OCI-LY3 (cell line): ENCODE results near the gene D2HGDH.
"Not testable (repeated sequence)": the region's sequence is repeated elsewhere in the genome, so short reads cannot be mapped to it uniquely, and the experiment has no call there.

ENCODE experiments used
- H2AFZ ChIP-seq: fragments of 200-600, 300-600 bp; shearing (Covaris generic); 2 replicates; pipeline ENCODE4 v1.6.0; 2014; ENCODE audit warnings: antibody characterized with exemption, low read depth, low read length
- H3K27ac ChIP-seq: fragments of 200-600, 300-600 bp; sonication (generic); 2 replicates; pipeline ENCODE4 v1.5.1; 2014; ENCODE audit warnings: mild to moderate bottlenecking, low read length, moderate library complexity, mixed read lengths
- H3K27me3 ChIP-seq: fragments of 200-600, 300-600 bp; sonication (generic); 2 replicates; pipeline ENCODE4 v1.6.1; 2014; ENCODE audit warnings: low read depth, low read length, mixed read lengths
- H3K36me3 ChIP-seq: fragments of 200-600, 300-600 bp; sonication (generic); replicated peaks from 2 replicates; pipeline ENCODE3; 2014; ENCODE audit warnings: low read depth, low read length, mixed read lengths
- H3K4me1 ChIP-seq: fragments of 300-600, 200-600 bp; sonication (generic); 2 replicates; pipeline ENCODE4 v1.6.1; 2014; ENCODE audit warnings: low read length, mixed read lengths
- H3K4me2 ChIP-seq: fragments of 200-600, 300-600 bp; sonication (generic); 2 replicates; pipeline ENCODE4 v1.6.1; 2014; ENCODE audit warnings: low read length, mixed read lengths
- H3K4me3 ChIP-seq: fragments of 300-600, 200-600 bp; sonication (generic); 2 replicates; pipeline ENCODE4 v1.5.1; 2014; ENCODE audit warnings: antibody characterized with exemption, mild to moderate bottlenecking, low read length, moderate library complexity
- H3K79me2 ChIP-seq: fragments of 300-600, 200-600 bp; shearing (Covaris generic); 2 replicates; pipeline ENCODE4 v1.6.1; 2014; ENCODE audit warnings: mild to moderate bottlenecking, low read length, mixed read lengths
- H3K9ac ChIP-seq: fragments of 300-600, 200-600 bp; shearing (Covaris generic); 2 replicates; pipeline ENCODE4 v1.6.0; 2014; ENCODE audit warnings: mild to moderate bottlenecking, low read length, moderate library complexity
- H3K9me3 ChIP-seq: fragments of 200-600, 300-600 bp; shearing (Covaris generic); 2 replicates; pipeline ENCODE4 v1.6.1; 2014; ENCODE audit warnings: low read length, mixed read lengths; ENCODE audit not compliant: insufficient read depth
- H4K20me1 ChIP-seq: fragments of 200-600, 300-600 bp; sonication (generic); 2 replicates; pipeline ENCODE4 v1.6.1; 2016; ENCODE audit warnings: low read length, mixed read lengths; ENCODE audit not compliant: insufficient read depth
- EZH2phosphoT487 ChIP-seq: fragments of 200-600 bp; shearing (Covaris generic); IDR thresholded peaks from 2 replicates; pipeline ENCODE4 v1.6.1; 2018; ENCODE audit warnings: antibody characterized with exemption, mixed run types, low read depth
- TF ChIP-seq, protein P1 (sequence below): fragments of 200-600, 300-600 bp; sonication (generic); IDR thresholded peaks from 2 replicates; pipeline ENCODE4 v1.5.1; 2014; ENCODE audit warnings: antibody characterized with exemption, low read length, low read depth

The D2HGDH gene

DNA sequence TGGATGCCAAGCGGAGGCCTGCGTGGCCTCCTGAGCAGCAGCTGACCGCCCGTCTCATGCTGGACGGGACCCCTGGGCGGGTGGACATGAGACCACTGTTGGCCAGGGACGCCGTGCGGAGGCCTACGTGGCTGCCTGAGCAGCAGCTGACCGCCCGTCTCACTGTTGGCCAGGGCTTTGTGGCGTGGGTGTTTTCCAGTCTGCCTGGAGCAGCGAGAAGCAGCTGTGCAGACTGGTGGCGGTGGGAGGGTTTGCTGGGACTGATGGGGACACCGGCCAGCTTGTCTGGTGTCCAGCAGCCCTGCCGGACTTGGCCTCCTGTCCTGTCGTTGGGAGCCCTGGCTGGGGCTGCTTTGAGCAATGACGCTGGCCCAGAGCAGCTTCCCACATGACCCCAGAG, 5.8 kb upstream of the D2HGDH start:
- Histone ChIP-seq H4K20me1 (no peaks in the 10 kb centered on the region), H3K36me3 (peaks cover 15% of the 10 kb centered on the region), H3K4me1 (peaks cover 54% of the 10 kb centered on the region), H3K4me2 (no peak overlapping the region), H3K79me2 (no peaks in the 10 kb centered on the region), H3K9ac (no peak overlapping the region), H3K27me3 (no peaks in the 10 kb centered on the region), H3K4me3 (no peak overlapping the region), H2AFZ (no peak overlapping the region), H3K27ac (peak overlapping the region; percentile 85; the same call in 1 of the 2 replicates), H3K9me3 (no peaks in the 10 kb centered on the region)
- TF ChIP-seq EZH2phosphoT487 = no peak
- TF ChIP-seq, protein P1, sequence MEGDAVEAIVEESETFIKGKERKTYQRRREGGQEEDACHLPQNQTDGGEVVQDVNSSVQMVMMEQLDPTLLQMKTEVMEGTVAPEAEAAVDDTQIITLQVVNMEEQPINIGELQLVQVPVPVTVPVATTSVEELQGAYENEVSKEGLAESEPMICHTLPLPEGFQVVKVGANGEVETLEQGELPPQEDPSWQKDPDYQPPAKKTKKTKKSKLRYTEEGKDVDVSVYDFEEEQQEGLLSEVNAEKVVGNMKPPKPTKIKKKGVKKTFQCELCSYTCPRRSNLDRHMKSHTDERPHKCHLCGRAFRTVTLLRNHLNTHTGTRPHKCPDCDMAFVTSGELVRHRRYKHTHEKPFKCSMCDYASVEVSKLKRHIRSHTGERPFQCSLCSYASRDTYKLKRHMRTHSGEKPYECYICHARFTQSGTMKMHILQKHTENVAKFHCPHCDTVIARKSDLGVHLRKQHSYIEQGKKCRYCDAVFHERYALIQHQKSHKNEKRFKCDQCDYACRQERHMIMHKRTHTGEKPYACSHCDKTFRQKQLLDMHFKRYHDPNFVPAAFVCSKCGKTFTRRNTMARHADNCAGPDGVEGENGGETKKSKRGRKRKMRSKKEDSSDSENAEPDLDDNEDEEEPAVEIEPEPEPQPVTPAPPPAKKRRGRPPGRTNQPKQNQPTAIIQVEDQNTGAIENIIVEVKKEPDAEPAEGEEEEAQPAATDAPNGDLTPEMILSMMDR = no peak

DNA sequence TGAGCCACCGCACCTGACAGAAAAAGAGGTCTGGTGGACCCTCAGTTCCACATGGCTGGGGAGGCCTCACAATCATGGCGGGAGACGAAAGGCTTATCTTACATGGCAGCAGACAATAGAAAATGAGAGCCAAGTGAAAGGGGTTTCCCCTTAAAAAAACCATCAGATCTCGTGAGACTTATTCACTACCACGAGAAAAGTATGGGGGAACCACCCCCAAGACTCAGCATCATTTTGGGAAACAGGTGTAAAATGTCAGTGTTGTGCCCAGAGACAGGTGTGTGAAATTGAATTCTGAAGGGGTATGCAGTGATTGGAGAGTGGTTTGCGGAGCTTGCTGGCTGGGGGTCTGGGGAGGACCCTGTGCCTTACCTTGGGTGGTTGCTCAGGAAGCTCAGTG, 4.6 kb upstream of the D2HGDH start:
- Histone ChIP-seq H4K20me1 (no peaks in the 10 kb centered on the region), H3K4me2 (peak overlapping the region; percentile 88), H3K9me3 (no peaks in the 10 kb centered on the region), H3K36me3 (peaks cover 13% of the 10 kb centered on the region), H3K79me2 (peaks cover 2% of the 10 kb centered on the region; the same call in 1 of the 2 replicates), H3K4me1 (peaks cover 56% of the 10 kb centered on the region), H2AFZ (no peak overlapping the region), H3K9ac (no peak overlapping the region; the same call in 1 of the 2 replicates), H3K27ac (peak overlapping the region; percentile 85), H3K4me3 (peak overlapping the region; percentile 47; the same call in 1 of the 2 replicates), H3K27me3 (no peaks in the 10 kb centered on the region)
- no peak for TF ChIP-seq EZH2phosphoT487
- TF ChIP-seq, protein P1 = no peak

DNA sequence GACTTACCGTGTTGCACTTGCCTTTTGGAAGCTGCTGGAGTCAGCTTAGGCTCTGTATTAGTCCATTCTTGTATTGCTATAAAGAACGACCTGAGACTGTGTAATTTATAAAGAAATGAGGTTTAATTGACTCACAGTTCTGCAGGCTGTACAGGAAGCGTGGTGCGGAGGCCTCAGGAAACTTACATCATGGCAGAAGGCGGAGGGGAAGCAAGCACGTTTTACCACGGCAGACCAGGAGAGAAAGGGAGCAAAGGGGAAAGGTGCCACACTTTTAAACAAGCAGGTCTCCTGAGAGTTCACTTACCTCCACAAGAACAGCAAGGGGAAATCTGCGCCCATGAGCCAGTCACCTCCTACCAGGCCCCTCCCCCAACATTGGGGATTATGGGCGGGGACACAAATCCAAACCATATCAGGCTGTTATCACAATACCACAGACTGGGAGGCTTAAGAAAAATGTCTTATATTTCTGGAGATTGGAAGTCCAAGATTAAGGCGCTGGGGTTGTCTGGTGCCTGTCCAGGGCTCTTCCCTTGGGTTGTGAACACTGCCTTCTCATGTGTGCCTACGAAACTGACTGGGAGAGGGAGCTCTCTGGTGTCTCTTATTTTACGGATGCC, 3.6 kb upstream of the D2HGDH start:
- Histone ChIP-seq H4K20me1 (no peaks in the 10 kb centered on the region), H3K9ac (peak overlapping the region; percentile 38; the same call in 1 of the 2 replicates), H3K79me2 (peaks cover 11% of the 10 kb centered on the region), H2AFZ (no peak overlapping the region), H3K36me3 (peaks cover 9% of the 10 kb centered on the region), H3K4me2 (peak overlapping the region; percentile 88), H3K27me3 (no peaks in the 10 kb centered on the region), H3K27ac (peak overlapping the region; percentile 85), H3K9me3 (no peaks in the 10 kb centered on the region), H3K4me3 (no peak overlapping the region), H3K4me1 (peaks cover 59% of the 10 kb centered on the region)
- TF ChIP-seq, protein P1 = no peak
- TF ChIP-seq EZH2phosphoT487 = no peak

- Histone ChIP-seq H3K4me1 (peaks cover 51% of the 10 kb centered on the region), H3K9ac (peak overlapping the region; percentile 38; the same call in 1 of the 2 replicates), H3K27ac (peak overlapping the region; percentile 85), H3K79me2 (peaks cover 12% of the 10 kb centered on the region), H3K4me2 (peak overlapping the region; percentile 88)
- H3K4me3 ChIP-seq, H3K9me3 ChIP-seq, H4K20me1 ChIP-seq, H3K36me3 ChIP-seq, H3K27me3 ChIP-seq, H2AFZ ChIP-seq: not testable (repeated sequence)
- TF ChIP-seq, protein P1 = peak; percentile 14
Measured at GRCh38 chr2:241732513-241733186, 1.8 kb upstream of the D2HGDH start.
